ELF-1 (cell line): ENCODE data around the gene PRCC.

Experiments used
- DNase-seq: peaks from one replicate; pipeline ENCODE4 v3.0.0-alpha.2; 2016; ENCODE audit warnings: low read depth, low spot score

PRCC gene

DNA sequence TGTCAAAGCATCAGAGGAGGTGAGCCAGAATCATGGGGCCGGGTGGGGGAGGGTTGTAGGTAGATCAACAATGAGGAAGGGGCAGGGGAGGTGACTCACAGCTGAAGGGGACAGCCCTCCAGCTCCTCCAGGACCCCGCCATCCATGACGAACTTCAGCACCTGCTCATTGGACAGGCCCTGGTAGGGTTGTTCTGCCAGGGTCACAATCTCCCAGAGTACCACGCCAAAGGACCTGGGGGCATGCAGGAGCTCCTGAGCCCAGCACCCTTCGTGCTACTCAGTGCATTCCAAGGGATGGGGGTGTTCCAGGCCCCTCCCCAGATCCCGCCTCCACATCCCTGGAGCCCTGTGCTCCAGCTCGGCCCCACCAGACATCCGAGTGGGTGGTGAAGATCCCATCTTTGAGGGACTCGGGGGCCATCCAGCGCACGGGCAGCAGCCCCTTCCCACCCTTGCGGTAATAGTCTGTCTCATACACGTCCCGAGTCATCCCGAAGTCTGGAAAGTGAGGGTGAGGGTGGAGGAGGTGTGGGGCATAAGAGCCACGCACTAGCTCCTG, 74.0 kb downstream of the PRCC start:
- DNase-seq = peak; percentile 67

DNA sequence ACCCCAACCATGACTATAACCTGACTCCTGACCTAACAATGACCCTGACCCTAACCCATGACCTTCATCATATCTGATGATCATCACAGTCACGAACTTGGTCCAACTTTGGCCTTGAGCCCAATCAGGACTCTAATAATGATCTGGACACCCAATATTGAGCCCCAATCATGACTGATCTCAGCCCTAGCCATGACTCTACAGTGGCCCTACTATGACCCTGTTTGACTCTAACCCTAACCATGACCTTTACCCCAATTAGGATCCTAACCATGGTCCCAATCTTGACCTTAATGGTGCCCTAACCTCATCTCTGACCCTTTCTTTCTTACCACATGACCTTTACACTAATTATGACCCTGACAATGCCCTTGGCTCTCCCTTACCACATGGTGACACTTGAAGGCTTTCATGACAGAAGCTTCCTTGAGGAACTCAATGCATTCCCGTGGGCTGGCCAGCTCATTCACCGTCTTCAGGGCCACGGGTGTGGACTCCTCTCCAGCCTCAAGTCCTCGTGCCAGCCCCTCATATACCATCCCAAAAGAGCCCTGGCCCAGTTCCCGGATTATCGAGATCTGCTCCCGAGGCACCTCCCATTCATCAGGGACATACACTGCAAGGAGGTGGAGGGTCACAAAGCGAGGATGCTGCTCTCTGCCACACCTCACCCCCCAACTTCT, 75.4 kb downstream of the PRCC start:
- no peak for DNase-seq

- no peak for DNase-seq
Measured at GRCh38 chr1:156844102-156844501, 76.8 kb downstream of the PRCC start.

- DNase-seq = no peak
Measured at GRCh38 chr1:156844638-156845037, 77.3 kb downstream of the PRCC start.

DNA sequence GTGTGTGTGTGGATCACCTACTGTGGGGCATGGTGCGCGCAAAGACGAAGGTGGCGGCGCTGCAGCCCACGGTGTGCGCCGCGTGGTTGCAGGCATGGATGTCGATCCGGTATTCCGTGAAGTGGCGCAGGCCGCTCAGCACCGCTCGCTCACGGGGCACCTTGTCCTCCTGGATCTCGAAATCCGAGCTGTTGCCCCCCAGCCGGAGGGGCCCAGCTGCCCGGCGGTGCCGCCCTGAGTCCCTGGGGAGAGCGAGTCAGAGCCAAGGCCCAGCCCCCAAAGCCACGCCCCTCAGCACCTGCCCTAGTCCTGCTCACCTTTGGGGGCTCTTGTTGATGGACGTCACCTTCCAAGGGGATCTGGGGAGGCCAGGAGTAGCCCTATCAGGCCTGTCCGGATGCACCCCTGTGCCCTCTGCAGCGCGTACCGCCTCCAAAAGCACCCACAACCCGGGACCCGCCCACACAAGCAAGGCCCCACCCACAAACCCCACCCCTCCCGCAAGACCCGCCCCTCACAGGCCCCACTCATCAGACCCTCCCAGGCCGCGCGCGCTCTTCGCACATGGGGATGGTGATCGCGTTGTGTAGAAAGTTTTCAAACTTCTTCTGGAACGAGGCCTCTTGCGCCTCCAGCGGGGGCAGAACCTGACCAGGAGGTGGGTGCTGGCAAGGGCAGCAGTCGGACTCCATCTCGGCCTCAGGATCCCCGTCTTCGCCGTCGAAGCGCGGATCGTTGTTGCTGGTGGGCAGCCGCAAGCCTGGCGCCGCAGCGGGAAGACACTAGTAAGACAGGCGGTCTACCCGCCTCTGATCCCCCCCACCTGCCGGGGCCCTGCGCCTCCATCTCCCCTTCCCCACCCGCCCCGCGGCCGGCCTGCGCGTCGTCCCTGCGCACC, 78.0 kb downstream of the PRCC start:
- no peak for DNase-seq

DNA sequence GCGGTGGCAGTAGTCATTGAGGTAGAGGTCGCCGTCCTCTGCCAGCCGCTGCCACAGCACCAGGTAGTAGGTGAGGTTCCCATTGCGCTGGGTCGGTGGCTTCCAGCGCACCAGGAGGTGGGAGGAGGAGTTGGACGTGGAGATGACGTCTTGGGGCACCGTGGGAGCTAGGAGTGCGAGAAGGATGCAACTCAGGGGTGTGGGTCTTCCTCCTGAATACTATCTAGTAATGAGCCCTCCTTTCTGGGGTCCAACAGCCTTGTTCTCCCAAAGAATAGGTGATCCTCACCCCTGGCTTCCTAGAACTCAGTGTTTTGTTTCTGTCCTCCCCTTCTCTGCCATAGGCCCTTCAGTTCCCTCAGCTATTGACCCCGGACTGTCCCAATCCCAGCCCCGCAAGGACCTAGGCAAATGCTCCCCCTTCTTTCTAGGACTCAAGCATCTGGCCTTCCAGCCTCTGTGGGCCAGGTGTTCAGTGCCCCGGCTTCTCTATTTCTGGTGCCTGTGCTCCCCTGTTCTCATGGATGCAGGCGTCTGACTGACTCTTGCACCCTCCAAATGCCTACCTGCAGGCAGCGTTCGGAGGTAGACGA, 78.7 kb downstream of the PRCC start:
- no peak for DNase-seq

- DNase-seq = no peak
Measured at GRCh38 chr1:156846643-156847042, 79.3 kb downstream of the PRCC start.

DNA sequence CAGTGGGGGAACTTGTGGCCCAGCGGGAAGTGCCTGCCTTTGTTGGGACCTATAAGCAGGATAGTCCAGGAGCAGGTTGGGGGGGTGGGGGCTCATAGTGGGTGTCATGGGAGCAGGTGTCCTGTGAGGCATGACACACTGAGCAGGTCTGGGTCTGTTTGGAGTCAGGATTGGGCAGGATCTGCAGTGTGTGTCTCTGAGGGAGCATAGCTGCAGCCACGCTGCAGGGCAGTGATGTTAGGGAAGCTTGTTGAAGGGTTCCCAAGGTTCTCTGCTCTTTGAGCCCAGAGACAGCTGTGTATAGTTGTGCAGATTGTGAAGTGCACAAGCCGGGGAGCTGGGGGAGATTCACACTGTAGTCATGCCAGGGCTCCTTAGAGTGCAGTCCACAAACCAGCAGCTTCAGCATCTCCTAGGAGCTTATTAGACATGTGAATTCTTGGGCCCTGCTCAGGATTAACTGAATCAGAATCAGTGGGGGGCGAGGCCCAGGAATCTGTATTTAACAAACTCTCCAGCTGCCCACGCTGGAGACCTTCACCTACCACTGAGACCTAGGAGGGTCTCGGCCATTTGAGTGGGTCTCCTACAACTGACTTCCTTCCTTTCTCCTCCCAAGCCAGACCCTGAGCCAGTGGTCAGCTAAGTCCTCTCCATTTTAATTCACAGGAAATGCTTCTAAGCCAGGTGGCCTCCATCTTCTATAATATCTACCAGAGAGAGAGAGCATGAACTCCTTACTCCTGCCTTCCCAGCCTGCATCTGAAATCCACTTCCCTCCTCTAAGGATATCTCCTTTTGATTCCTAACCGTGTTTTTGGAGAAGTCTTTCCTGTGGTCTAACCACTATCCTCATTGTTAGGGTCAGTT, 80.5 kb downstream of the PRCC start:
- no peak for DNase-seq

GRCh38 chr1:156848461-156849150, 81.3 kb downstream of the PRCC start:
- peak; percentile 49 for DNase-seq

- no peak for DNase-seq
Measured at GRCh38 chr1:156849151-156849496, 81.8 kb downstream of the PRCC start.
